SH-SY5Y (cell line): ENCODE results near the gene BPIFA3.

Experiments
- GATA2 ChIP-seq: IDR thresholded peaks from 2 replicates; pipeline ENCODE4 v1.6.1; 2011; ENCODE audit warnings: mild to moderate bottlenecking, low read depth, low read length
- GATA3 ChIP-seq: IDR thresholded peaks from 2 replicates; pipeline ENCODE4 v1.6.1; 2011; ENCODE audit warnings: low read depth, mild to moderate bottlenecking, low read length, moderate library complexity

- TF ChIP-seq GATA2, result no peak
- no peak for TF ChIP-seq GATA3
These were observed 7.2 kb downstream of the BPIFA3 start for GRCh38 chr20:33224399-33224798.
